Glomerular endothelial cell (primary cell): ENCODE measurements around the gene TUSC2. TPM values are rescaled to one million over a fixed set of nuclear protein-coding genes. Genes with fewer than 3 reads are reported as not detected.

ENCODE experiments used
- DNase-seq: peaks from one replicate; pipeline ENCODE4 v3.0.0-alpha.2; 2011; ENCODE audit warnings: low read depth, low spot score; ENCODE audit errors: extremely low read depth
- total RNA-seq: library from RNA; depleted of rRNA; stranded (reverse); fragments of >200 nt; gene quantifications from 2 replicates; pipeline ENCODE4 v1.2.3, GENCODE V29; 2015

Gene TUSC2, protein sequence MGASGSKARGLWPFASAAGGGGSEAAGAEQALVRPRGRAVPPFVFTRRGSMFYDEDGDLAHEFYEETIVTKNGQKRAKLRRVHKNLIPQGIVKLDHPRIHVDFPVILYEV
- 28.0 and 85.3 TPM in 2 replicates for total RNA-seq

DNA sequence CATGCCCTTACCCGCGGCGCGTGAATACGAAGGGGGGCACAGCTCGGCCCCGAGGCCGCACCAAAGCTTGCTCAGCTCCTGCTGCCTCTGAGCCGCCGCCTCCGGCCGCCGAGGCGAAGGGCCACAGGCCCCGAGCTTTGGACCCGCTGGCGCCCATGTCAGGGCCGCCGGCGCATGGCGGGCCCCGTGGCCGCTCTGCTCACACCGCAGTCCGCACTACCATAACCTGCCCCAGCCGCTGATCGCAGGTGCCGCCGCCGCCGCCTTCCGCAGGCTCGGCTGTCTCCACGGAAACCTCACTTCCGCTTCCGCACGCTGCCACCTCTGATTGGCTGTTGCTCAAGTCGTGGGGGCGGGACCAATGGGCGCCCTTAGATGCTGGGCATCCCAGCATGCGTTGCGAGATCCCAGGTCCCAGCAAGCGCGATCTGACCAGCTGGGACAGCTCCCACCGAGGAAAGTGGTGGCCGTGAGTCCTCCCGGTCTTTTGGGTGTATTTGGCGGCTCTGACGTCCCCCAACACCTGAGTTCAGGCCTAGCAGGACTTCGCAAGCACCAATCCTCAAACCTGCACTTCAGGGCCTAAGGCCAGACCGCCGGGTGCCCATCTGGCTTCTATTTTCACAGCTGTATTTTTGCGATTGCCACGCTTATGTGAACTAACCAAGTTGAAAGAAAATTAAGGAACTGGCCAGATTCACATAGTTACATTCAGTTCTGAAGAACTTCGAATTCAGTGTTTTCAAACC lies at the start of gene TUSC2:
Gene TUSC2, minus strand, starts transcription at position 281 of the 749 bp plus-strand sequence. Its CDS starts 124 bp downstream, at position 157.
- DNase-seq, result no peak

DNA sequence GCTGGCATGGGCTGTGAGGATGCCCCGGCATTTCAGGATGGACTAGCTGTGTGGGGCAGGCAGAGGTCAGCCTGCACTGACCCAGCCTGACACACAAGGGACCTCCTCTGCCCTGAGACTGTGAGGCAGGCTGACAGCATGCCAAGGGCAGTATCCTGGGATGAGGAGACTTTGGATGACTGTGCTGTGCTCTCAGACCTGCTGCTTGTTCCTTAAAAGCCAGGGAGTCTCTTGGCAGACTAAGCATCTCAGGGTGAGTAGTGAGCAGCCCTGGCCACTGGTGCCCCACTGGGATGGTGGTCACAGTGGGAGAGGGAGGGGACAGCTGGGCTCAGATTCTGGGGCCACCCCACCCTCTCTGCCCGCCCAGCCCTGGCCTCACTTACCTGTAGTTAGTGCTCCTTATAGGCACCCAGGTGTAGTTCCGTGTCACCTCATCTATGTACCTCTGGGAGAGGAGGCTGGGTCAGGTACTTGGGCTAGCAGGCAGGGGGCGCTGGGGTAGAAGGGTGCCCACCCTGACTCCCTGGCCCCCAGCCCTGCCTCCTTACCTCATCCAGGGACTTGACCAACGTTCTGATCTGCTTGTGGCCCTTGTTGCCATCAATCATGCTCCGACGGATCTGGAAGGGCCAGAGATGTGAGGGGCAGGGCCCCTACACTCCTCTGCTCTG lies 47.4 kb upstream of the TUSC2 start:
- DNase-seq, result no peak

DNA sequence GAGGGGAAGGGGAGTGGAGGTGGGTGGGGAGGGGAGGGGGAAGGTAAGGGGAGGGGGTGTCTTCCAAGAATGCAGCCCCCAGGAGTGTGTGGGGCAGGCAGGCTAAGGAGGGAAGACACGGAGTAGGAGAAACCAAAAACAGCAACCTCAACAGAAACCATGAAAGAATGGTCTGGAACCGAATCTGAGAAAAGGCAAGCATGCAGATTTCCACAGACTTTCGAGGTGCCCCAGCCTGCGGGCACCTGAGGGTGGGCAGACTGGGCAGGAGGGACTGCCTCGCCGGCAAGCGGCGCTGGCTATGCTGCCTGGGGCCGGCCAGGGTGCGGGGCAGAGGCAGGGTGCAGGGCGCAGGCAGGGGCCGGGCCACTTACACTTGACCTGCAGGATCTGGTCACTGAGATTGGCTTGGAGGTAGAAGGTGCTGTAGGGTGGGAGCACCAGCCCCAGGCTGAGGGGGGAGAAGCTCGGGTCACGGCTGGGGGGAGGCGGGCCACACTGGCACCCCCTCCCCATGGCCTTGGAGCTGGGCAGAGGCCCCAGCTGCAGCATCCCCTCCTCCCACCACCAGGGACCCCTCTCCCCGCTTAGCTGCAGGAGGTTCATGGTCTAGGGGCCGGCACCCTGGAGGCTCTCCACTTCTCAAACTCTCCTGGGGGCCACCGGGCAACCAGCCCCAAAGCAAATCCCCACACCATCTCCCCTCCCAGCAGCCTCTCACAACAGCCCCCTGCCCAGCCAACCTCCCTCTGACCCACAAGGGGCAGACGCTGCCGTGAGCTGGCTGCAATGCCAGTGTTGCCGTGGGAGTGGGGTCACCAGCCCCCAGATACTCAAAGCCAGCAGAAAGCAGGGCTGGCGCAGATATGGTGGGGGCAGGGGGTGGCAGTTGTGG lies 46.6 kb upstream of the TUSC2 start:
- DNase-seq, result no peak

DNA sequence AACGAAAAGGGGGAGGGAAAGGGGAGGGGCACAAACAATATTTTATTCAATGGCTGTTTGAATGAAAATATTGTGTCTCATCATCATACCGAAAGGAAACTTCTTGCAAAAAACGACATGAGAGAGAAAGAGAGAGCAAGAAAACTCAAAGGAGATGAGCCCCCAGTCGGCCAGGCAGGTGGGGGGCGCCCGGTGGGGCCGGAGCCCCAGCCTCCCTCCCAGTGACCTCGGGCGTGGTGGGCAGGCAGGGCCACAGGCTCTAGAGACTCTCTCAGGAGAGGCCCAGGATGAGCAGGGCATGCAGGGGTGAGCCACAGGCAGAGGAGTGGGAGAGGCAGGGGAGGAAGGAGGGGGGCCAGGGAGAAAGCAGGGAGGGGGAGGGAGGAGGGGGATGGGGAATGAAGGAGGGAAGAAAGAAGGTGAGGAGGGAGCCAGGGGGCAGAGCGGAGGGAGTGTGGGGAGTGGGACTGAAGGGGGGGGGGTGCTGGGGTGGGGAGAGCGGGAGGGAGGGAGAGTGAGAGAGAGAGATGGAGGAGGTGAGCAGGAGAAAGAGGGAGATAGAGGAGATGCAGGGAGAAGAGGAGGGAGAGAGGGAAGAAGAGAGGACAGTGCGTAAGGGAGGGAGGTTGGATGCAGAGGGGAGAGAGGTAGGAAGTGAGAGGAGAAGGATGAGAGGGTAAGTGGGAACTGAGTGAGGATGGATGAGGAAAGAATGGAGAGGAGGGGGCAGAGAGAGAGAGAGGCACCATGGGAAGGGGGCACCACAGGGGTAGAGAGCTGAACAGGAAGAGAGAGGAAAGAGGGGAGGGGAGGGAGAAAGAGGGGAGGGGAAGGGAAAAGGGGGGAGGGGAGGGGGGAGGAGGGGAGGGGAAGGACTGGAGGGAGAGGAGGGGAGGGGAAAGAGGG lies 45.4 kb upstream of the TUSC2 start:
- no peak for DNase-seq

DNA sequence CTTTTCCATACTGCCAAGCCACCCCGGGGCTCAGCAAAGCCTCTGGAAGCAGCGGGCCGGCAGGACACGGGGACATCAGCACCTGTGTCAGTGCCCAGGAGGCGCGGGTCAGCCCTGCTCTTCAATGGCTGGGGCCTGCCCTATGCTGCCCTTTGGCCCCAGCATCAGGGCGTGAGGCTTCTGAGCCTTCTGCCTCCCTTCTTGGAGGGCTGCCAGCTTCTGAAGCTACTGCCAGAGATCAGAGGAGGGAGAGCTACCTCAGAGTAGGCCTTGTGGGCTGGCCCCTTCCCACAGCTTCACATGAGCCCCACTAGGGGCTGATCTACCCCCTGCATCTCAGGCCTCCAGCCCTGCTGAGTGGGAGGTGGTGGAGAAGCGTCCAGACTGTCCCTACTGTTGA lies 44.3 kb upstream of the TUSC2 start:
- DNase-seq, result no peak

DNA sequence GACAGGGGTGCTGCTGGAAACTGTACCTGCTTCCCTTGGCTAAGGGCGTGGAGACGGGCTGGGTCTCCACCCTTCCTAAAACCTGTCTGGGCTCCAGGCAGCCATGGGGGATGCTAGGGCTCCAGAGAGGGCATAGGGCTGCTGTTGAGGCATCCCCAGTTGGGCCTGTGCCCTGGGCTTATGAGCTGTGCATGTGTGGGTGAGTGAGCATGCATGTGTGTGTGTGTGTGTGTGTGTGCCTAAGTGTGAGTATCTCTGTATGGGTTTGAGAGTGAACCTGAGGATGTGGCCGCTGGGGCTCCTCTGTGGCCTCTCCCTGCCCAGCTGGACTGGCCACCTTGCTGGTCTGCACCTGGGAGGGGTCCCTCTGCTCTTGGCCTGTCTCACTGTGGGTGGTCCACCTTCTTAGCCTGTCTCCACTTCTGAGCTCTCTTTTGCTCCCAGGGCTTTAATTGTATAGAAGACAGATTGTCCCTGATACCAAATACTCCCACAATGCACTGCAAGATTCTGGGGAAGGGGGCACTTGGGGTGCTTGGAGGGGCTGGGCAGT lies 43.2 kb upstream of the TUSC2 start:
- DNase-seq, result no peak

DNA sequence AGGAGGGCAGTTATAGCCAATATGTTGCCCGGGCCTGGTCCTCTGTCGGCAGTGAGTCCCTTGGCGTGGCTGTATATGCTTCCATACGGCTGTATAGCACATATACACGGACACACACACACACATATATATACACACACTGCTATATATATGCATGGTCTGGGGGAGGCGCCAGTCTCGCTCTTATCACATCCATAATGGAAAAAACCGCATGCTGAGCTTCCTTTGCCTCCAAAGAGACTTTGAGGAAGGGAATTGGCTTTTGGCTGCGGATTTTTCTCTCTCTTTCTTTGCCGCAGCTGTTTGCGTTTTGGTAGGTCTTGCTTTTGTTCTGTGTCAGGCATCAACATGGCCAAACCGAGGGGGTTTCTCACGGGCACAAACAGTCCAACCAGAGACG lies 42.6 kb upstream of the TUSC2 start:
- DNase-seq, result no peak

DNA sequence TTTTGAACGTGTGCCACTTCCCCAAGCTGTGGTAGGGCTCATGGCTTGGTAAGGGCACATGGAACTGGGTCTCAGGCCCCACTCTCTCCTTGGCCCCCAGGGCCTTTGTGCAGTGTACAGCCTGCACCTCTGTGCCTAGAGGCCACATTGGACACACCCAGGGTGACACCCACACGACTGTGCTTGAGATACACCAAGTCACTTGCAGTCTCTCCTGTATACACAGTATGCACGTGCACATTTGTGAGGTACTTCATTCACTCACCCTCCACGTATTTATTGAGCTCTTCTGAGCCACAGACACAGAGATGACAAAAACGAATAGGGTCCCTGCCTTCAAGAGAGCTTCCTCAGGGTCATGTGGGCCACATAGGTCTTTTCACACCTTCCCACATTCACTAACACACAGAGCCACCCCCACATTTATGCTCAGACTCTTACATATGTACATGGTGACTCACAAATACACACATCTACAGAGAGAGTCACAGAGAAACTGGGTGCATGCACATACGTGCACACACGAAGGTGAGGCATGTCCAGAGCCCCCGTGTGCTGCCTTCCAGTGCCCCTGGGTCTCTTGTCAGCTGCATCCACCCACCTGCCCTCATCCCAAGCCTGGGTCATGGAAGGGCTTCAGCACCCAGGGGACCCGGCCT lies 41.1 kb upstream of the TUSC2 start:
- no peak for DNase-seq

DNA sequence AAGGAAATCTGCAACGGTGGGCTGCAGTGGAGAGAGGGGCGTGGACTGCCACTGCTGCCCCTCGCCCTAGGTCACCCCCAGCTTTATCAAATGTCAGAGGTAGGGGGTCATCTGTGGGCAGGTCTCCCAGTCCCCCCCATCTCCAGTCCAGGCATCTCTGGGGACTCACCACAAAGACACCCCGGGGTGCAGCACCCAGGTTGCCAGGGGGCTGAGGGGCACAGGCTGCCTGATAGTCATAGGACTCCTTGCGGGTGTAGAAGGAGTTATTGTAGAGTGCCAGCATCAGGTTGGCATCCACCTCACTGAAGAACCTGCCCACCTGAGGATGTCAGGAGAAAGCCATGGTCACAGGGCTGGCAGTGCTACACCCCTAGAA lies 37.8 kb upstream of the TUSC2 start:
- DNase-seq, result no peak

DNA sequence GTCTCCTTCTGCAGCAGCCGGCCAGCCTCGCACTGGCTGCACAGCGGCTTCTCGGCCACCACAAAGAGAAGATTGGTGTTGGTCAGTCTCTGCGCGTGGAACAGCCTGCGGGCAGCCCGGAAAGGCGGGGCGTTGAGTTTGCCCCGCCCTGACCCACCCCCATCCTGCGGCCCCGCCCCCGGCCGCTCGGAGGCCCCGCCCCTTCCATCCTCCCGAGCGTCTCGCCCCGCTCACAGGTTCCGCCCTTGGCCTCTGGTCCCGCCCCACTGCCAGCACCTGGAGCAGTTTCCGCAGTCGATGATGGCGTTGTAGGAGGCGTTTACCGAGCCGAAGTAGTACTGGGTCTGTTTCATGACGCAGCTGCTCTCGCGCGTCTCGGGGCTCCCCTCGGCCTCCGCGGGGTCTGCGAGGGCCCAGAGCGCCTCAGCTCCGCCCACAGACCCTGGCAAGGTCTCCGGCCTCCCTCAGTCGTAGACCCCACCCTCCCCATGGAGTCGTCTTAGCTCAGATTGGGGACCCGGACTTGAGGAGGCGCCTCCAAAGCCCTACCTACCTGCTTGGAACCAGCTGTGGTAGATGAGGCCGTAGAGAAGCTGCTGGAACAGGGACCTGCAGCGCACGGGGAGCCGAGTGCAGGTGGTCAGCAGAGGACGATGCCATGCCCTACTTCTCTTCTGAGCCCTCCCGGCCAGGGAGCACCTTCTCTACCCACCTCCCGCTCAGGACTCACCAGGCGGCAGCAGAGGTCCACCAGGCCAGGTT lies 37.2 kb upstream of the TUSC2 start:
- no peak for DNase-seq

DNA sequence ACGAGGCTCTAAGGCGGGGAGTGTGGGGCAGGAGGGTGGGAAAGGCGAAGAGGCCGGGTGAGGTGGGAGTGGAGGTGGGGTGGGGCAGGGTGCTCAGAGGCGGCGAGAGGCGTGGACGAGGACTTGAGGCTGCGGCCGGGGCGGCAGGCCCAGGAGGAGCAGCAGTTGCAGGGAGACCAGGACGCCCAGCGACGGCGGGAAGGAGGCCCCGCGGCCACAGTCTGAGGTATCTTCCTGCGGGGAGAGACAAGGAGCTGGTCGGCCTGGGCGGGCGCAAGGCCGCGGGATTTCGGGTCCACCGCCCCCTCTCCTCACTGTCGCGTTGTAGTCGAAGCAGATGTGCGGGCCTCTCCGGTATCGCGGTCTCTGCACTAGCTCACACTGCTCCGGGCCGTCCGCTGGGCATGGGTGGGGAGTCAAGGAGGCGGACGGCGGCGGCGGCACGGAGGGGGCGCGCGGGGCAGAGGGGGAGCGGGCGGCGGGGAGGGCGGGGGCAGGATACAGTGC lies 36.6 kb upstream of the TUSC2 start:
- no peak for DNase-seq

DNA sequence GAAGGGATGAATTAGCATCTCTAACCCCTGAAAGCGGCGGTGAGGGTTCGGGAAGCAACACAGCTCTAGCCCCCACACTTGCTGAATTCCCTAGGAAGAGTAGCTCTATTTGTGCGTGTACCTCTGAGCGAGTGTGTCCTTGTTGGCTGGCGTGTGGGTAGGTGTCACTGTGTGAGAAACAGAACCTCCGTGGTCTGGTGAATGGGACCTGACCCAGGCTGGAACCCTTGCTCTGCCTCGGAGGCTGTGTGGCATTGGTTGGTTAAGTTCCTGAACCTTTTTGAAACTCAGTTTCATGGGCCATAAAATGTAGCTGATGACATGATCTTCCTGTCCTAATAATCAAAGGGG lies 31.7 kb upstream of the TUSC2 start:
- DNase-seq, result no peak

DNA sequence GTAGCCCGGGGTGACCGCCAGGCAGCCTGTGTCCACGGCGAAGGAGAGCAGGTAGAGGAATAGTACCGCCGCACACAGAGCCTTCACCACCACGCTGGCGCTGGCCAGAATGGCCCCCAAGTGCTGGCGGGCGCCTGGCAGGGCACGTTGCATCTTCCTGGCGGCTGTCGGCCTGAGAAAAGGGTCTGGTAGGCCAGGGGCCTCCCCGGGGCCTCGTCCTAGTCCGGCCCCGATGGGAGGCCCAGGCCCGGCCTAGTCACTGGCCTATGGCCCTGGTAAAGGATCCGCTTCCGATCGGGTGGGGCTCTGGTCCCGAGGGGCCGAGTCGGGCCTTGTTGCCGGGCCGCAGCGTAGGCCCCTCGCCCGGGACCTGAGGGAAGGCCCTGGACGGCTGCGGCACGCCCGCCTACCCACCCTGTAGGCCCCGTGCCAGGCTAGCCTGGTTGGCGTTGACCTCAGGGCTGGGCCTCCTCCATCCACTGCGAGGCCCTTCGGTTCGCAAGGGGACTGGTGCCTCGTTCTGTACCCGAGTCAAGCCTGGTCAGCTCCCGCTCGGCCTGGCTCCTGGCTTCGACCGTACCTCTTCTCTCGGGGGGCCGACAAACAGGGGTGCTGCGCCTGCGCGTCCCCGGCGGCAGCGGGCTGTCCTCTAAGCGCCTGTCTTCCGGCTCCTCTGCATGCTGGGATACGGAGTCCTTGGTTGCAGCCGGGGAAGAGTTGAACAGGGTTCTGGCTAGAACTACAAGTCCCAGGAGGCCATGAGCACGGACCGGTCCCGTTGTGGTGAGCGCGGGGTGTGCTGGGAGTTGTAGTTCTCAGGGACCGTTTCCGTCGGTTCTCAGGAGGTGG lies 31.1 kb upstream of the TUSC2 start, which contains the start of gene TMEM115:
Gene TMEM115, minus strand, starts transcription at position 611 of the 849 bp plus-strand sequence. Its CDS starts 458 bp downstream, at position 153.
- peak; percentile 88 for DNase-seq

DNA sequence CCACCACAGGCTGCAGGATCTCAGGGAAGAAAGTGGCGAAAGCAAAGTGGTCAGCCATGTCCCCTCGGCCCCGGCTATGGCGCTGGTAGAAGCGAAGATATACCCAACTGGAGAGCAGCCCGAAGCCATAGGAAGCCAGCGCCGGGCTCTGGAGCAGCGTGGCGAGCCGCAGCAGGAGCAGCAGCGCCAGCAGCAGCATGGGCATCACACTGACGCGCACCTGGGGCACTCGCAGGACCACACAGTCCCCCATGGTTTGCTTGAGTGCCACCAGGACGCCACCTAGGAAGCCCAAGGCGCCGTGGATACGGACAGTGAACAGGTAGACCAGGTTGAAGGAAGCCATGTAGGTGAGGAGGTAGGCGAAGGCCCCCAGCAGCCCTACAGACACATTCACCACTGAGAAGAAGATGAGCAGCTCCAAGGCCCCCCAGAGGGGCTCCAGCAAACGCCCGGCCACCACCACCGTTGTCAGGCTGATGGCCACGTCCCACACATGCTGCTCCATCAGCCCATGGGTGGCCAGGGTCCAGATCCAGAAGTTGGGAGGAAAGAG lies 30.4 kb upstream of the TUSC2 start:
- no peak for DNase-seq

DNA sequence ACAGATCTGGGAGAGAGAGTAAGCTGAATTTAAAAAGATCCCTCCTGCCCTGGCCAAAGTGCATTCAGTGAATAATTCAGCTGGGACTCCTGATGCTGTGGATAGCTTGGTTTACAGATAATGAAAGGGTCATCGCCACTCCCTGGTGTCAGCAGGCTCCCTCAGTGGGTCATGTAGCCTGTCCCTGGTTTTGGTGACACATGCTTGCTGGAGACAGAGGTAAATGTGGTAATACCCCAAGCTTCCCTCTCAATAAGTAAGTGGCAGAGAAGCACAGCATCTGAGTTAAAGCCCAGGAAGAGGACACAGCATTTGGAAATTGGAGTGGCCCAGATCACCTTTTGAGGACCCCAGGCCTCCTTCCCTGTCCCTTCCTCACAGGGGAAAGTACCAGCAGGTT lies 29.5 kb upstream of the TUSC2 start:
- no peak for DNase-seq

DNA sequence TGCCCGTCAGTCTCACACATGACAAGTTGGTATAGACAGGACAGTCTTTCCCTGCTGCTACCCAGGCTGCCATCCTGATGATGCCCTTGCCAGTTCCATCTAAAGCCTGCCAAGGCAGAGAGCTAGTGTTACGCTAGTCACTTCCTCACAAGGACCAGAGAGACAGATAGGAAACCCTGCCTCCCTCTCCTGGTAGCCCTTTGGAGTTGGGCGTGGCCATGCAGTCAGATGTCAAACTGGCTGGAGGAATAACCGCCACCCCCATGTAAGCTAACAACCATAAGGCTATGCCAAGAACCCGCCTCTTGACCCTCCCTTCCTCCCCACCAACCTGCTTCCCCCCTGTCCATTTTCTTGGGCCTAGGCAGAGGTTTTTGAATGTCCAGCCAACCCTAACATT lies 28.5 kb upstream of the TUSC2 start:
- no peak for DNase-seq
